NCI-H187 (cell line): ENCODE measurements around the gene ARRB1.
"Not testable (repeated sequence)": the region's sequence is repeated elsewhere in the genome, so short reads cannot be mapped to it uniquely, and the experiment has no call there.

Experiments
- DNase-seq, 2 experiments: peaks; one replicate each; lab custom pipeline; 2025; lab: John Stamatoyannopoulos, UW

Gene ARRB1

DNA sequence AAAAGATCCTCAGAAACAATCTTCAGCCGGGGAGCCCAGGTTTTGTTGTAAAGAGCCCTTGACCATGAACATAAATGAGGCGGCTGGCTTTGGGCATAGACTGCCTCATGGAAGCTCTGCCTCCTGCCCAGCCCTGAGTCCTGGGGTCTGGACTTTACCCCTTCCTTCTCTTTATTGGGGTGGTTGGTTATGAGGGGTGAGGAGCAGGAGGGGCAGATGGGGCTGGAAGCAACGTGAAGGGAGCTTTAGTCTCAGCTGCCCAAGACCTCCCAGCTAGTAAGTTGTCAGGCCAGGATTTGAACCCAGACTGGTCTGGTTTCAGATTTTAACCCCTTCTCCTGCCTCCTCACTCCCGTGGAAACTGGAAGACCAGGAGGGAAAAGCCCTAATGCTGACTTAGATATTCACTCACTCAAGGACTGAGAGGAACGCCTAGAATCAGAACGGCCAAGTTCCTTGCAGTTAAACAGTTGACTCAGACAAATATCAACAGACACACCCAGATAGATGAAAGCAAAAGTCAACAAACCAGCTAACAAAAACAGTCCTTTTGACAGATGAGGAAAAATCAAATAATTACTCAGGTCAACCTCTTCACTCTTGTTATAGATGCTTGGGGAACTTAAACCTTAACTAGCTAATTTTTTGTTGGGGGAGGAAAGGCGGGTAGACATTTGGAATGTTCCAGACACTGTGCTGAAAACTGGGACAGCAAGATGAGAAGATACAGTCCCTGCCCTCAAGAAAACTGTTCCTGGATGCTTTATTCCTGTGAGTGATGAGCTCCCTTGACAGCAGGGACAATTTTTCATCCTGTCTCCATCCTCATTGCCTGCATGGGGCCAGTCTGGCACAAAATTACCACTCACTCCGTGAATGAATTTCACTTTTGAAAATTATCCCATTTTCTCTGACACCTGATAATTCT lies 20.8 kb upstream of the ARRB1 start:
- no peak for DNase-seq

DNA sequence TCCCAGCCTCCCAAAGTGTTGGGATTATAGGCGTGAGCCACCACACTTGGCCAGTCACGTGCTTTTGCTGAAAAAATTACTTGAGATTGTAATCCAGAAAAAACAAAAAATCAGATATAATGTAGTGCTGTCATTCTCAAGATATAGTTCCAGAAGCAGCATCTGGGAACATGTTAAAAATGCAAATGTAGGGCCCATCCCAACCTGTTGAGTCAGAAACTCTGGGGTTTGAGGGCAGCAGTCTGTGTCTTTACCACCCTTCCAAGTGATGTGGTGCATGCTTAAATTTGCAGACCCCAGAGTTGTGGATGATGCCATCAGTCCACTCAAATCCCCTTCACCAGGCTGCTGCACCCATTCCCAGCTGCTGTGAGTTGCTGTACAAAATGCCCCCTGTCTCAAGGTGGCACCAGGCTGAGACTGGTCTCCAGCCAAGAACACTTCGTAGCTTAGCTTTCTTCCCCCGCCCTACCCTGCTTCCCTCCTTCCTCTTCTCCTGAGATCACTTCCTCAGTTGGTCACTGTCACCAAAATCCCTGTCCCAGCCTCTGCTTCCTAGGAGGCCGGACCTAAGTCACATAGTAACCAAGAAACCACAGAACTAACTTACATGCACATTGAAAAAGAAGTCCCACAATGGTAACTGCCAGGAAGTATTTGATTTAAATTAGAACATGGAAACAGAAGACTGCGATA lies 18.2 kb upstream of the ARRB1 start:
- DNase-seq, result no peak

DNA sequence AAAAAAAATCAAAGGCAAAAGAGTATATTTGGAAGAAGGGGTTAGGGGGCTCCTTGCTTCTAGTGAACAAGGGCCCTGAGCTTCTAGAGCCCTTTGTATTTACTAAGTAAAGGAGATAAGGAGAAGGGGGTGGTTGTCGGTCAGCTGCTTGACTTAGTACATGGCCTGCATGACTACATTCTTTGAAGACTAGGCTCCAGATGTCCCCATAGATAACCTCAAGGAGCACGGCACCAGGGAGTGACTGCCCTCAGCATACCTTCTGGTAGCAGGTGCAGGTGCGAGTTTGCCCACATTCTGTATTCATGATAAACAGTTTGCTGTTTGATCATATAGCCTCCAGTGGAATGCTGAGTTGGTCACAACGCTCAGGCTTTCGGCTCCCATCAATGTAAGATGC lies 15.4 kb upstream of the ARRB1 start:
- not testable (repeated sequence) for DNase-seq

DNA sequence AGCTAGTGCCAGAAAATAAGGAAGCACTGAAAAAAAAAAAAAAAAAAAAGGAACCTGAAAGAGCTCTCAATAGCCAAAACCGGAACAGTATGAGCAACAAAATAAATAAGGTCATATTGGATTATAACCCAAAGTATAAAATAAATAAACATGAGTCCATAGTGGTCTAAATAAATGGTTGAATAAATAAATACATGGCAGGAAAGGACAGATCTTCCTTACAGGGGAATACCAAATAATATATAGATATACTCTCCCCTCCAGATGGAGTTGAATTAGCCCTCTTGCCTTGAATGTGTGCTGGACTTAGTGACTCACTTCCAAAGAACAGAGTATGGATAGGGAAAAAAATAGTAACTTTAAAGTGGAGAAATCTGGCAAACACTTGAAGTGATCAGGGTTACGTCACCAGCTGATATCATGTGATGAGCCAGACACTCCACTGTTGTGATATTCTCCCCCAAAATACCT lies 14.3 kb upstream of the ARRB1 start:
- no peak for DNase-seq

DNA sequence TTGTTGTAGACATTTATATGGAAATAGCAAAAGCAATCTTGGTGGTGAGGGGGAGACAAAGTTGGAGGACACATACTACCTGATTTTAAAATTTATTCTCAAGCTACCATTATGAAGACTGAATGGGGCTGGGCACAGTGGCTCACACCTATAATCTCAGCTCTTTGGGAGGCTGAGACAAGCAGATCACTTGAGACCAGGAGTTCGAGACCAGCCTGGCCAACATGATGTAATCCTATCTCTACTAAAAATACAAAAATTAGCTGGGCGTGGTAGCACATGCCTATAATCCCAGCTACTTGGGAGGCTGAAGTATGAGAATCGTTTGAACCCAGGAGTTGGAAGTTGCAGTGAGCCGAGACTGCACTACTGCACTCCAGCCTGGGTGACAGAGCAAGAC lies 10.8 kb upstream of the ARRB1 start:
- not testable (repeated sequence) for DNase-seq

DNA sequence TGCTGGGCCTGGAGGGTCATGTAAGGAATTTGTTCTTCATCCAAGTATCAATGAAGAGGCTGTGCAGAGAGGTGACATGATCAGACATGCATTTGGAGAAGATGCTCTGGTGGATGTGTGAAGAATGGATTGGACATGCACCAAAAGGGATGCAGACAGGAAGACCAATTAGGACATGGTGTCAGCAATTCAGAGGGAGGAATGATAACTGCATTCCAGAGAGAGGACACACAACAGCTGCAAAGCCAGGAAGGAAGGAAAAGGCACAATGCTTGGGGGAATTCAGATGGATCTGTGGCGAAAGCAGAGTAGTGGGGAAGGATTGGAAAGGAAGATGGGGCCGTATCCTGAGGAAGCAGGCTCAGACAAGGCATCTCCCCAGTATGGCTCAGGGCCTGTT lies 5.2 kb upstream of the ARRB1 start:
- no peak for DNase-seq

DNA sequence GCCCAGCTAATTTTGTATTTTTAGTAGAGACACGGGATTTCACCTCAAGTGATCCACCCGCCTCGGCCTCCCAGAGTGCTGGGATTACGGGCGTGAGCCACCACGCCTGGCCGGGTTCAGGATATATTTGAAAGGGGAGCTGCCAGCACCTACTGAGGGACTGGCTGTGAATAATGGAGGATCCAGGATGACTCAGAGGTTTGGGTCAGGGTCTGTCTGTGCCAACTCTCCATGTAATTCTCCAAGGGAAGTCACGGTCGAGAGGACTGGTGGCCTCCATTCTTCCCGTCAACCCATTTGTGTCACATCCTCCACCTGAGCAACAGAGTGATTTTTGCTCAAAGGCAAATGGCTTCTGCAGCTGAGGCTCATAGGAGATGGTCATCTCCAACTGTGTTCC lies 3.6 kb upstream of the ARRB1 start:
- no peak for DNase-seq

DNA sequence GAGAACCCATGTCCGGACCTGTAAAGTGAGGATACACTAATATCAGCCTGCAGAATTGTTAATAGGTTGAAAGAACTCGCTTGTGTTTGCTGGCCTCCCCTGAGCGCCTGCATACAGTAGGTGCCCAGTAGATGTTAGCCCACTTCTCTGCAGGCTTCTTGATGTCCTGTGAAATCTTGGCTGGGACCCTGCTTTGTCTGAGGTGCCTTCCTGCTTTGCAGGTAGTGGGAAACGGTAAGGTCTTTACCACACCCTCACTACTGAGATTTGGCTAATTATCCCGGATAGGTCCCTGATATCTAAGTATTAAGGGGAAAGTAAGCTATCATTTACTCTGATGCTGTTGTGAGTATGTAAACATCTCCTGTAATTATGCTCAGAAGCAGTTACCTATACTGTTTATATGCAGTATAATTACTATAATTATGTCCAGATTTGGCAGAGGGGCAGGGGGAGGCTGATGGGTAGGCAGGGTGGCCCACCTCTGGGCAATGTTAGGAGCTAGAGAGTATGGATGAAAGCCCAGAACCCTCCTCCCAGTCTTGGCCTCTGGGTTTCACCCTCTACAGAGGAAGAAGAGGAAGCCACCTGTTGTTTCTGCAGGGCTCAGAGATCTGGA lies 1.2 kb upstream of the ARRB1 start:
- DNase-seq, result no peak

DNA sequence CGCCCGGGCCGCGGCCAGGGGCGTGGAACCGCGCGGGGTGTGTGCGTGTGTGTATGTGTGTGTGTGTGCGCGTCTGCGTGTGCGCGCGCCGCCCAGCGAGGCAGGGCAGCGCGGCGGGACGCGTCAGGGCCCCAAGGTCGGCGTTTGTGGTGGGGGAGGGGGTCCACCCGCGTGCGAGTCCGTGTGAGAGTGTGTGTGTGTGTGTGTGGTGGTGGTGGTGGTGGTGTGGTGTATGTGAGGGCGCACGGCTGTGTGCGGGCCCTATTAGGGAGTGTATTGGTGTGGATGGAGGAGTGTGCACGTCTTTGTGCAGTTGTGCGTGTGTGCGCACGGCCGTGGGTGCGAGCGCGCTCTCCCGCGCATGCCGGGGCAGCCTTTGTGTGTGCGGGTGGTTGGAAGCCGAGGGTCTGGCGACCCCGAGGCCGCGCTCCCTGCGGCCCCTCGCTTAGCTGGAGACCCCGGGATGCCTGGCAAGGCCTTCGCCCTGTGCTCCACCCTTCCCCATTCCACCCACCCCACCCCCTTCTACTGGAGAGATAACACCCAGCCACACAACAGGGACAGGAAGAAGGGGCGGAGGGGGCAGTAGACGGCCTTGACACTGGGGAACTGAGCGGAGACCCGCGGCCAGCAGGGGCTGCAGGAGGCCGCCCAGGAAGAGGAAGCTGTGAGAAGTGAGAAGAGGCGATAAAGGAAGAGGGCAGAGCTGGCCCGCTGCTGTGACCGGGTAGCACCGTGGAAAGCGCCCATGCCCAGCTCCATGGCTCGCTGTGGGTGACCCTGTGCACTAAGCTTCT lies 528 bp upstream of the ARRB1 start:
- no peak for DNase-seq

DNA sequence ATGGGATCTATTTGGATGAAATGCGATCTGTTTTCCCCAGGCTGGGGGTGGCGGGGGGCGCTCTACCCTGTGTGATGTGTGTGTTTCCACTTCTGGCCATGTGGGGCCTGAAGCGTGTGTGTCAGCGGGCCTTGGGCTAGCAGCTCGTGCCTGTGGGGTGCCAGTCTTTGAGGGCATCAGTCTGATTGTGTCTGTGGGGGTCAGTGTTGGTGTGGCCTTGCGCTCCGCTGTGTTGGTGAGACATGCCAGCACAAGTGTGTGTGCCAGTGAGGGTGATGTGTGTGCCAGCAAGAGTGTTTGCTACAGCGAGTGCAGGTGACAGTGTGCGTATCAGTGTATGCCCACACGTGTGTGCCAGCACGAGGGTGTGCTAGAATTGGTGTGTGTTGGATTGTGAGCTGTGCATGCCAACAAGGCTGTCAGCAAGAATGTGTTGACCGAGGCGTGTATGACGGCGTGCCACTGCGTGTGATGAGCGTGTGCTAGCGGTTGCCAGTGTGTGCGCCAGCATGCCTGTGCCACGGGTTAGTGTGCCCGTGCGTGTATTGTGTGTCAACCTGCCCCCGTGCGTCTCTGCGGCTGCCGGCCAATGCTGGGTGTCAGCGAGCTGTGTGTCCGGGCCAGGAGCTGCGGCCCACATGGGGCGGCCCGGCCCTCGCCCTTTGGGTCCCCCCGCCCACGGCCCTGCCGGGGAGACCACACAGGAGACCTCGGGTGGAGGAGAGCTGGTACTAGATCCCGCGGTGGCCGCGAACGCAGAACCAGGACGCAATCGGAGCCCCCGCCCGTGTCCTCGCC lies 519 bp downstream of the ARRB1 start:
- DNase-seq, result no peak

DNA sequence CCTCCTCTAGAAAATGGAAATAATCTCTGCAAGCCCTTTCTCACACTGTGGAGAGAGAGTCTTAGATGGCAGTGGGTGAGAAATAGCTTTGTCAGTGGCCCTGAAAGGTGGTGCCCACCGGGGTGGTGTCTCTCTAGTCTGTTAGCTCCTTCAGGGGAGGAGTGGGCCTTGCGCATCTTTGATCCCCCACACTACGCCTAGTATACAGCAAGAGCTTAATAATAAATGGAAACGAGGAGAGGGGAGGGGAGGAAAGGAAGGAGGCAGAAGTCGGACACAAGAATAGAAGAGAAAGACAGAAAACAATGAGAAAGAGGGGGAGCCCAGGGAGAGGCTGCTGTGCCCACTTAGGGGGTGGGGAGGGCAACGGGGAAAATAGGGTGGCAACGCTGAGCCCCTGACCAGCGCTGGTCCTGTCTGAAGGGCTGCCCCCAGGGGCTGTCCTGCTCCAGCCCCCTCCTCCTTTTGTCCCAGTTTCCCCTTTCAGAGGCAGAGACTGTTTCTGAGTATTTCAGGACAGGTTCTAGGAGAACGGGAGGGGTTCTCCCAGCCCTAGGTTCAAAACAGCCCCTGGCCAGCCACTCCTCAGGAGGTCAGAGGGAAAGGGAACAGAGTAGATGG lies 1.2 kb downstream of the ARRB1 start:
- DNase-seq, result no peak

DNA sequence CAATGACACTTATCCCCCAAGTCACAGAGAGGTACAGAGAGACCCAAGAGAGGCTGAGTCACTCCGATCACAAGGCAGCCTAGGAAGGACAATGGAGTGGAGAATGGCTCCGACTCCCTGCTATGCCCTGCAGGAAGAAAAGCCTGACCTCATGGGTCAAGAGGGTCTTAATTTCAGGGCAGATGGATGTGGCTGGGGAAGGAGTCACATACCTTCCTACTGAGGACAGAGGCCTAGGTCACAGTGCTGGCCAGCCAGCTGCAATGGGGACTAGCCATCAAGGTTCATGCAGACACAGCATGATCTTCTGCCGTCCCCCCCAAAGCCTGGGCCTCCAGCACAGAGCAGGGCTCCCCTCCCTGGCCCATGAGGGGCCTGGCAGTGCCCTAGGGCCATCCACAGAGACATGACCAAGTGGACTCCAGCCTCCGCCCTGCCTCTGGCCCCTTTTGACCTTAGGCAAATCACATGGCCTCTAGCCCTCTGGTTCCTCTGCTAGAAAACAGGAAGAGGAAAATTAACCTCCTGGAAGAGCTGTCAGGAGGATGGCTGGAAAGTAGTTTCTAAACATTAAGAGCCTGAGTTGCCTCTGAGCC lies 1.8 kb downstream of the ARRB1 start:
- no peak for DNase-seq

DNA sequence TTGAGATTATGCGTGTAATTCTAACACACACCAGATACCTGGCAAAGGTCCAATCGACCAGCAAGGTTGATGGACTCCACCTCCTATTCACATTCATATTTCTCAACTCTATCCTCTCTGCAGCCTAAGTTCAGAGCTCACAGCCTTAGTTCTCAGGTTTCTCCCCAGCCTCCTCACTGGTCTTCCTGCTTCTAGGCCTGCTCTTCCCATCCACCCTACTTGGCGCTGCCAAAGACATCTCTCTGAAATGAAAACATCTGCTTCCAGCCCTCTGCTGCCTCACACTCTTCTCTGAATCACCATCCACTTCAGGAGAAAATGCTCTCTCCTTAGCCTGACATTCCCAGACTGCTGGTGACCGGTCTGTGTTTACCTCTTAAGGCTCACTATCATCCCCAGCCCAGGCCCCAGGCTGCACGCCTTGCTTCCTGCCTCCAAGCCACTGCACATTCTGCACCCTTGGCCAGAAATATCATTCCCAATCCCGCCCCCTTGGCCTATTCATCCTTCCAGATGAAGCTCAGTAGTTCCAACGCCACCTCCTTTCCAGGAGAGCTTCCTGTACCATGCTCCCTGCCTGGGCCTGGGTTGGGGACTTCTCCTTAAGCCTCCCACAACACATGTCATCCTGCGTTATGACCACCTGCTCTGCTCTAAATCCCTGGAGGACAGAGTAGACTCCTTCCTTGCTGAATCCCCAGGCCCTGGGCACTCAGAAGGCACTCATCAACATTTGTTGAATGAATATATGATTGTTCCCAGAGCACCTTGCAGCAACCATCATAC lies 3.5 kb downstream of the ARRB1 start:
- peak in 1 of 2 experiments; percentile 52 for DNase-seq

DNA sequence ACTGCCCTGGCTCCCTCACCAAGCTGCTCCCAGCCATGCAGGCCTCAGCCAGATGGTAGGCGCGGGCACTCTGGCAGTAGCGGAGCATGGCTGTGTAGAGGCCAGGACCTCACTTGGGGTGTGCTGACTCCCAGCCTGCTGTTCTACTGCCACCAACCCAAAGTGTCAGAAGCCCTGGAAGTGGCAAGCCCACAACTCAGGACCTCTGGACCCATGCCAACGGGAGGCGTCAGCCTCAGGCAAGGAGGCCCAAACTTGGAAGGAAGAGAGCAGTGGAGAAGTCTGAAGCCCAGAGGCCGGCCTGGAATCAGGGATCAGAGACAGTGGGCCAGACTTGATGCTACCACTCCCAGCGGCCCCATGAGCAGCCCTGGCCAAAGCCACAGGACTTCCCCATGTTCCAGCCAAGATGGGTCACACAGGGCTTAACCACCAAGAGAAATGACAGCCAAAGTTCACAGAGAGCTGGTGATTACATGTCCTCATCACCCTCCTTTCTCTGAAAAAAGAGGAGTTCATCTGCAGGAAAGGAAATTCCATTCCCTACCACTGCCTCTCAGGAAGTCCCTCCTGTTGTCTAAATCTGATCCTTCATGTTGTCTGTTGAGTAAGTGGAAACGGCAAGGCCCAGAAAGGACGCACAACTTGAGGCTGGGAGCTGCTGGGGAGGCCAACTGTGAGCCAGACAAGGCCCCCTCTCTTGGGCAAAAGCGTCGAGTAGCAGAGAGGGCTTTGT lies 4.4 kb downstream of the ARRB1 start:
- DNase-seq, result no peak

DNA sequence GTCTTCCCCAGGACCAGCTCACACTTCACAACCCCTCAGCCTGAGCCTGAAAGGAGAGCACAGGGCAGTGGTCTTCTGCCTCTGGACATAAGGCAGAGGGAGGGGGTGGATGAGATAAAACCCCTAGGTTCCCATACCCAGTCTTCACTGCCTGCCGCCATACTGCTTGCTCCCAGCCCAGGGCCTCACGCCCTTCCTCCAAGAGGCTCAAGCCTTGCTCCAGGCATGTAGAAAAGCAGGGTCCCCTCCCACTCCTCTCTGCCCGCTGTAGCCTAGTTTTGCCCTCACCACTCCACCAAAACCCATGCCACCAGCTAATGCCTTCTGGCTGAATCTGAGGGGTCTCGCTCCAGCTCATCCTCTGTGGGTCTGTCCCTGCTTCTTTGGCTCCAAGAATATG lies 5.2 kb downstream of the ARRB1 start:
- DNase-seq, result no peak

DNA sequence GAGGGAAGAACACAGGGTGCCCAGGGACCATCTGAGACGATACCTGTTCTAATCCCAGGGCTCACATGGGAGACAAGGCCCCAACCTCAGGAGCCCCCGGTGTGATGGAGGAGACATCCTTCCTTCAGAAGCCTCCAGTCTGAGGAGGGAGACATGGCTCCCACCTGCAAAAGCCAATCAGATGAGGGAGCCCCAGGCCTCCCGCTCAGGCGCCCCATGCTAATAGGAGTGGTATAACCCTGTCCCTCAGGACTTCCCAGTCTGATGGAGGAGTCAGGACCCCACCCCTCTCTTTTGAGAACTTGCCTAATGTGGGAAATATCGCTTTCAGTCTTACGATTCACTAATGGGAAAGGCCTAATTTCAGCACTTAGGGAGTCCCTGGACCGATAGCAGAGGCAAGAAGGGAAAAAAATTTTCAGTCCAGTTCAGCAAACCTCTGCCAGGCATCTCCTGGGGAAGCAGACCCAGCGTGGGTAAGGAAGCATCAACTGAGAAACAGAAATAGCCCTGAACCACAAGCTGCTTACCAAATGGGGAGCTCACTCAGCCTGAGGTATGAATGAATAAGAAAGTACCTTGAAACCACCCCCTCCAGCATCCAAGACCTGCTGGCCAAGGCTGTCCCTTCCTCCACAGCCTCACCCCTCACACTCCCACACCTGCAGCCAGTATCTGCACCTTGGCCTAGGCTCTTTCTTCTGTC lies 5.9 kb downstream of the ARRB1 start:
- DNase-seq, result no peak

DNA sequence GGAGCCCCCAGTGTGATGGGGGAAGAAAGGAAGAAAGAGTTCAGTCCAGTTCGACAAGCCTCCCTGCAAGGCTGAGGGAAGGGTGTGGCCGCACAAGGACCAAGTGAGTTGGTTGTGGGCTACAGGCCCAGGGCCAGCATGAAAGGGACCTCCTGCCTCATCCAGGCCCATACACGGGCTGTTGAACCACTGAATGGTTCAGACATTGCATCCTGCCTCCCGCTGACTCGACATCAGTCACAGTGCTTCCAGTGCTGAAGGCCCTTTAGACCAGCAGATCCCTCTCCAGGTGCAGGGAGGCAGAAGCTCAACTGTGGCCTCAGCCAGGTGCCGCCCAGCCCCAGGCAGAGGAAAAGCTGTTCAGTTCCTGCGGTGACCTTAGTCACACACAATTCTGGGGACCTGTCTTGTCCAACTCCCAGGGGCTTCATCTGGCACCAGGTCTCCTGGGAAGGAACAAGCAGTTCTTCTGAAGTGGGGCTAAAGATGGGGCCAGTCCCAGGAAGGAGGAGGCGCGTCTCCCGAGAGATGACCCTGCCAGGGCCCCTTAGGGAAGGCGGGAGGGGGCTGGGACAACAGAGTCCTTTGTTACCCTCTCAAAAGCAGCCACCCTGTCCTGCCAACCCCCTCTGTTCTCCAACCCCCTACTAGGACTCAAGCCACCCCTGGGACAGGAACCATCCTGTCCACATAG lies 6.6 kb downstream of the ARRB1 start:
- no peak for DNase-seq

DNA sequence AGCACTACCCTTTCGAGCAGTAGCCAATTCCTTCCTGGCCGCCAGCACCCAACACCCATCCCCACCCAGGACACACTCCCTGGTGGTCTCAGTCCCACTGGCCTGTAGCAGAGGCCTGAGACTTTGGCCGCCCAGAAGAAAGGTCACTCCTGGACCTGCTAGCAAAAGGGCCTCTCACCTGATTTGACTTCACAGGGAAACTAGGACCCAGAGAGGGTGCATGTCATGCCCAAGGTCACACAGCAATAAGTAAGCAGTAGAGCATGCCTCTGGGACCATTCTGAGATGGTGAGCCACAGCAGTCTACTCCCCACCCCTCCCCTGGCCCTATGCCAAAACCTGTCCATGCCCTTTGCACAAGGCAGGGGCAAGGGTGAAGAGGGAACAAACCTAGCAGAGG lies 7.3 kb downstream of the ARRB1 start:
- DNase-seq, result no peak
